HG03064 (cell line): Measurements from ENCODE around the gene S1PR1.
A peak's percentile ranks its signal among the peaks of the same experiment; 100 is the strongest.
"Not testable (repeated sequence)": the region's sequence is repeated elsewhere in the genome, so short reads cannot be mapped to it uniquely, and the experiment has no call there.

ENCODE experiments used
- ATAC-seq: cut with Tn5 transposase; IDR thresholded peaks from one replicate; pipeline ENCODE4 v1.9.1; 2021; ENCODE audit warnings: low read depth; ENCODE audit not compliant: unreplicated experiment

Gene S1PR1

GRCh38 chr1:101219924-101220870 is 16.6 kb upstream of the S1PR1 start:
- no peak for ATAC-seq

DNA sequence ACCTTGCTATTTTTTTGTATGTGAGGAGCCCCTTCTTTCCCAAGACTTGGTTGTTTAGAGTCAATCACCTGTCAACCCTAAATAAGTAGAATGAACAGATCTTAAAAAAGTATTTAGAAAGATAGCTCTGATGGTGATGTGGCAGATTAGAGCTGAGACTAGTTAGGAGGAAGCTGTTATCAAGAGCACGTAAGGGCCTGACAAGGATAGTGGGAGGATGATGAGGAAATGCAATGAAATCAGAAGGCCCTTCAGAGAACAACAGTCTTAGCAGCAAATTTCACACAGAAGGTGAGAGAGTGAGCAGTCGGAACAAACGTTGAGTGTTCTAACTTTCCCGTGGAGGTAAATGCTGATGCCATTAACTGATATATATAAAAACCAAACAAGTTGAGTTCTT is 15.9 kb upstream of the S1PR1 start:
- no peak for ATAC-seq

DNA sequence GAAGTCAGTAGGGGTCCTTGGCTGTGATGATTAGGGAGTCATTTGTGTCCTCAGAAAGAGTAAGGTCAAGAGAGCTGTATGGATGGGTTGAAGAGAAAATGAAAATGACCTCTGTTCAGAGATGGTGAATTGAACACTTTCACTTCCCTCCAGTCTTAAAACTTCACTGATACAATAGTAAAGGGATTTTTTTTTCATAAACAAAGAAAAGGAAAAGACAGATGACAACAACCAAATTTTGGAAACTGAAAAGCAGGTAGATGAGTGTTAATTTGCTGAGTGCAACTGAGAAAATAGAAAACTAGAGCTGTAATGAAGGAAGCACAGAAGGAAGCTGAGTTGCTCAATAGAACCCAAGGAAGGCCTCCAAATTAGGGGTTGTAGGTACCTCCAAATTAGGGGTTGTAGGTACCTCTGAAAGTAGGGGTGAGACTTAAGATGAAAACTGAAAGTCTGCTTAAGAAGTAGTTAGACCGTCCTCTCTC is 14.8 kb upstream of the S1PR1 start:
- ATAC-seq, result peak; percentile 99

- ATAC-seq, result no peak
Measured at GRCh38 chr1:101227837-101228236, 9.0 kb upstream of the S1PR1 start.

DNA sequence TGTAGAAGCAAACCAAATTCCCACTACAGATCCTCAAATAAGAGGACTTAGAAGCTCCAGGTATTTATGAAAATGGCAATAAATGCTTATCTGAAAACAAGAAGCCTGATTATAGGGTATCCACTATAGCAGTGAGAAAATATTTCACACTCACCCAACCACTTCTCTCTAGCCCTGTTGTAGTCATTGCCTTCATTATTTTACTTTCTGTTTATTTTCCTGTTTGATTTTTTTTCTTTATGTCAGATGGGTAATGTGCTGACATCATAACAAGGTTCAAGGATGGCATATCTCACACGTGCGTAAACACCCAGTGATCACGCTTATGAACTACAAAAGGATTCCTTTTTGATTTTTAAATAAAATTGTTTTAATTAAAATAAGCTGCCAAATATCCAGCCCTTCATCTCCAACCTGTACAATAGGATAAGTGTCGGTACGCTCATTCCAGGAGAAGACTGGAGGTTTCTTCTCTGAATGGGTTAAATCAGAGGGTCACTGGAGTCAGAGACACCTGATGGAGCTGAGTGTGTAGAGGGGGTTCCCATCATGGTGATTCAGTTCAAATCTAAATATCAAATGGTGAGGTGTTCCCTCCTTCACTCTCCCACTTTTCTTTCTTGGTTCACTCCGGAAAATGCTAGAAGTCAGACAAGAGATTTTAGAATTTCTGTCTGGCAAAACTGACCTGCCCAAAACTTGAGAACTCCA is 8.2 kb upstream of the S1PR1 start:
- no peak for ATAC-seq

DNA sequence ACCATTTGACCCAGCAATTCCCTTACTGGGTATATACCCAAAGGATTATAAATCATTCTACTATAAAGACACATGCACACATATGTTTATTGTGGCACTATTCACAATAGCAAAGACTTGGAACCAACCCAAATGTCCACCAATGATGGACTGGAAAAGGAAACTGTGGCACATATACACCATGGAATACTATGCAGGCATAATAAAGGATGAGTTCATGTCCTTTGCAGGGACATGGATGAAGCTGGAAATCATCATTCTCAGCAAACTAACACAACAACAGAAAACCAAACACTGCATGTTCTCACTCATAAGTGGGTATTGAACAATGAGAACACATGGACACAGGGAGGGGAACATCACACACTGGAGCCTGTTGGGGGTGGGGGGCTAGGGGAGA is 4.6 kb upstream of the S1PR1 start:
- not testable (repeated sequence) for ATAC-seq

GRCh38 chr1:101233495-101233894 is 3.3 kb upstream of the S1PR1 start:
- ATAC-seq, result no peak

DNA sequence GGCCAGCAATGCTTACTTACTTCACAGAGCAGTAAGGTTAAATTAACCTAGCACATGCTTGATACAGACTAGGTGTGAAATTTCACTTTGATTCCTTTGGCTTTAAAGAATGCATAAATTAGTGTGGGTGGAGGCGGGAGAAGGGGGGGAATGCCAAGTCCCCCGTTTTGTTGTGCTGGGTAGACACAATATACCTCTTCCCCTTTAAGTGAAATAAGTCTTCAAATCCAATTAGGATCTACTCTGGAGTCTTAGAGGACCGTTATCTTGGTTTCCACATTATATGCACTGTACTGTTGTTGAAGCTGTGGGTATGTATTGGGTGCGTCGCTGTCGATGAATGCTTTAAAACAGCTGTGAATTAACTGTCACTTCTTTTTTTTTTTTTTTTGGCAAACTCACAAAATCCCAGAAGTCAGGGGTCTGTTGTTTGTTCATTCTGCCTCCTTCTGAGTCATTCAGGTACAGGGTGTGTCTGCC is 1.6 kb upstream of the S1PR1 start:
- ATAC-seq, result no peak

DNA sequence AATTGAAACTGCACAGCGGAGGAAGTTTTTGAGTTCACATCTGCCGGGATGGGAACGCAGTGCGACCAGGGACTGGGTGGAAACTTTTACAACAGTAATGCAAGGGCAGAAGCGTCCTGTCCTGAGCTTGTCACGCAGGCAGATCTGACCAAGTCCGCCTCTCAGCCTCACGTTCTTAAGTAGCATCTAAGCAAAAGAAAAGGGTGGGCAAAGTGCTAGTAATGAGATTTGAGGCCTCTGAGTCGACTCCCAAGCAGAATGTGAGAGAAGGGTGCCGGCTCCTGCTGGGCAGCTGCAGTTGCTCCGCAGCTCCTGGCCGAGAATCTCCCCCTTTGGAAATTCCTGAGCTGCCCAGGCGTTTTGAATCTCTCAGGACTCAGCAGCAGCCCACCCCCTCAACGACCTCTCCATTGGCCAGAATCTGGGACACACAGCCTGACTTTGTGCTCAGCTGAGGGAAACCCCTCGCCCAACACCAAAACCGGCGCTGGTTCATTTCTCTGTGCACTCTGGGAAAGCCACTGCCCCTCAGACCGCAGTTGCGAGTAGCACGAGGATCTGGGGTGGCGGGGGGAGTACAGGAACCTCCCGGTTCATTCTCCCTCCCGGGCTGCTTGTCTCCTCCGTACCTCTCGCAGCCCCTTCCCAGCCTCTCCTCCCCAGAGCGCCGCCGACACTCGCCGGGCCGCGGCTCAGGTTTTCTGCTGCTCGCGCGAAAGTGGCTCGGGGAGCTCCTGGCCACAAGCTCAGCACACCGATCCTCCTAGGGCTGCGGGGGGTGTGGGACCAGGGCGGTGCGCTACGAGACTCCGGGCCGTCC is 913 bp upstream of the S1PR1 start:
- ATAC-seq, result peak; percentile 41

- no peak for ATAC-seq
Measured at GRCh38 chr1:101237229-101237837, 514 bp downstream of the S1PR1 start.

GRCh38 chr1:101238031-101238628 is 1.3 kb downstream of the S1PR1 start:
- no peak for ATAC-seq

GRCh38 chr1:101238681-101239094 is 1.9 kb downstream of the S1PR1 start:
- peak; percentile 22 for ATAC-seq

- no peak for ATAC-seq
Measured at GRCh38 chr1:101239095-101240040, 2.5 kb downstream of the S1PR1 start.

- ATAC-seq, result no peak
Measured at GRCh38 chr1:101240041-101240430, 3.2 kb downstream of the S1PR1 start.

DNA sequence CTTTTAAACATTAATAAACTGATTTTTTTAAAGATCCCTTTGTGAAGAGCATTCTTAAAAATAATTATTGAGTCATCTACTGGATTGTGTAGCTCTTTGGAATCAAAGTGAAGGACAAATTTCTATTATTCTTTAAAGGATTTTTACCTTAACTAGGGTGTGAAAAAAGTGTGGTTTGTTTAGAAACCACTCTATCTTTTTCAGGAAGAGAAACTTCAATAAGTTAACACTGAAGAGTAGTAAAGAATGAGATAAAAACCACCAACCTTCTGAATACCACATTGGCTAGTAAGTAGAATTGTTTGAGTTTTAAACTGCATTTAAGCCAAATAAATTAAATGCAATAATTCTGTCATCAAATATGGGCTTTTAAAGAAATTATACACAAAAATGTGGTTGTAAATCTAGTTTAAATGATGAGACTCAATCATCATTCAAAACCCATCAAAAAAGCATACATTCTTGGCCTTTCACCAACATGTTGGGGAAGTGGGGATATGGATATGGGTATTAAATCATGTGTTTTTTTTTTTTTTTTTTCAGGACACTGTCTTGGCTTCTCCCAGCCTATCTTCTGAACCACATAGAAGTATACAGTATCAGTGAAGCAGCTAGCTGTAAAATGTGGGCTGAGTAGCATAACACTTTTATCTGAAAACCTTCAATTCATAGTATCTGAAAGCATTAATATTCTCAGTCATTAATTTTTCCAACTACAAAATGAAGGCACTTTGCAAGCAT is 4.8 kb downstream of the S1PR1 start:
- peak; percentile 39 for ATAC-seq

DNA sequence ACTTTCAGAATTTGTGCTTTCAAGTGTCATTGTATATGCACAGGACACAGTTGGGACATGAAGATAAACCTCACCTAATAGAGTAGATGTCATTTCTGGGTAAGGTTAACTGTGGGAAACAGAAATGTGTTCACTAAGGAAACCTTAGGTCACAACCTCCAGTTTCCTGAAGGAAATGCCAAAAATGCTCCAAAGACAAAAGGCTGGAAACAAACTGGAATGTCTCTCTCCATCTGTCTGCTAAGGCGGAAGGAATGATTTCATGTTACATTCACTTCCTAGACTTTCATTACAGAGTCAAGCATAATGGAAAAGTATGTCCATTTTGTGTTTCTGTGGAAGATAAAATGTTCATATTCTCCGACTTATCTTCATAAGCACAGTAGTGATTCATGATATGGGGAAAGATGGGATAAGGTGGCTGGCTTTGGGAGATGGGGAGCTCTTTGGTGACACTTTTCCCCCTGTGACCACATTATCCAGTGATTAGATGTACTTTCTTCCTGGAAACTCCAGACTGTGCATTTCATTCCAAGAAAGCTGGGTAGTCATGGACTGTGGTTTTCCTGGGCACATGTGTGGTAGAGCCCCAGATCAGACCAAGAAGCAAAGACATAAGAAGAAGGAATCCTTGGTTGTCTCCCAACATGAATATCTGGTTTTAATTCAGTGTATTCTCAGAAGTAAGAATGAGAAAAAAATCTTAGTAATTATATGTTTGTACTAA is 5.7 kb downstream of the S1PR1 start:
- ATAC-seq, result no peak

DNA sequence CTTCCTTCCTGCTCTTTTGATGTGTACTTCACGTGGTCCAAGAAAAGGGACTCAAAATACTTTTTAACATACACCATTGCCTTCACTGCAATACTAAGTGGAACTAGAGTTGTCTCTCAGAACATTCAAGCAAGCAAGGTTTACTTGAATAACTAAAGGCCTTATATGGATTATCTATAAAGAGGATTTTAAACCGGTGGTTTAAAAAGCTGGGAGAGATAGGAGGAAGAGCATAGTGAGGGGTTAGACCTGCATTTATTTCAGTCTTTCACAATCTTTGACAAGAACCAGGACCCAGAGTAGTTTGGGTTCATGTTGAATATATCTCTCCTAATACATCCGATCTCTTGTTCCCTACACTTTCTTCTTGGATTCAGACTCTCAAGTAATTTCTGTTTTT is 6.9 kb downstream of the S1PR1 start:
- ATAC-seq, result no peak
